HEK293 (cell line): ENCODE measurements around the gene RPL35.
A peak's percentile ranks its signal among the peaks of the same experiment; 100 is the strongest.

Source experiments
- CTCF ChIA-PET: fragments of 350-600 bp; formaldehyde crosslinking; extraction: SDS; loops from one replicate; lab custom pipeline; 2021; ENCODE audit warnings: antibody characterized with exemption; lab: Yijun Ruan, JAX
- POLR2A ChIA-PET: fragments of 300-600 bp; formaldehyde crosslinking; extraction: SDS; loops from one replicate; lab custom pipeline; 2020; ENCODE audit warnings: antibody characterized with exemption, inconsistent platforms; lab: Yijun Ruan, JAX
- H3K27ac ChIP-seq: fragments of 200-500 bp; sonication (Bioruptor generic); 2 replicates; pipeline ENCODE4 v1.5.1; 2014; ENCODE audit warnings: low read depth, low read length, control low read depth, inconsistent platforms; ENCODE audit errors: extremely low read depth
- H3K36me3 ChIP-seq, 2 experiments: fragments of 200-500 bp in 1 of 2; sonication (Bioruptor generic) in 1 of 2; 1 replicate in 1 of 2; 2 replicates in 1 of 2; pipeline ENCODE4 v1.5.1; 2014 to 2017; ENCODE audit warnings: inconsistent platforms in 2 of 2, low read length in 2 of 2; ENCODE audit not compliant: control insufficient read depth in 2 of 2, insufficient read depth in 1 of 2
- H3K4me1 ChIP-seq: fragments of 200-500 bp; sonication (Bioruptor generic); 2 replicates; pipeline ENCODE4 v1.5.1; 2014; ENCODE audit warnings: mild to moderate bottlenecking, low read length, inconsistent platforms; ENCODE audit not compliant: control insufficient read depth, insufficient read depth
- H3K4me3 ChIP-seq: 2 replicates; pipeline ENCODE4 v1.5.1; 2011; ENCODE audit warnings: low read depth, mild to moderate bottlenecking, control low read depth, low read length, moderate library complexity
- H3K9me3 ChIP-seq: fragments of 200-500 bp; sonication (Bioruptor generic); 2 replicates; pipeline ENCODE4 v1.5.1; 2014; ENCODE audit warnings: low read depth, low read length, inconsistent platforms; ENCODE audit not compliant: control insufficient read depth, insufficient read depth
- AEBP2 ChIP-seq: fragments of 450-650 bp; formaldehyde crosslinking; IDR thresholded peaks from 2 replicates; pipeline ENCODE4 v1.5.1; 2016; ENCODE audit warnings: missing biosample characterization, missing genetic modification characterization, borderline replicate concordance
- GLIS1 ChIP-seq: fragments of 450-650 bp; formaldehyde crosslinking; IDR thresholded peaks from 2 replicates; pipeline ENCODE4 v1.5.1; 2016; ENCODE audit warnings: missing biosample characterization, missing genetic modification characterization
- HOXA7 ChIP-seq: sonication (generic); formaldehyde crosslinking; IDR thresholded peaks from 2 replicates; pipeline ENCODE4 v1.8.1; 2022; ENCODE audit warnings: missing genetic modification reagents, borderline replicate concordance
- HOXC10 ChIP-seq: sonication (generic); formaldehyde crosslinking; IDR thresholded peaks from 2 replicates; pipeline ENCODE4 v1.8.1; 2023; ENCODE audit warnings: mild to moderate bottlenecking, missing genetic modification reagents
- YY1 ChIP-seq: fragments of 450-650 bp; formaldehyde crosslinking; IDR thresholded peaks from 2 replicates; pipeline ENCODE4 v1.5.1; 2018; ENCODE audit warnings: missing biosample characterization, missing genetic modification characterization
- ZBTB21 ChIP-seq: fragments of 450-650 bp; formaldehyde crosslinking; IDR thresholded peaks from 2 replicates; pipeline ENCODE4 v1.5.1; 2017; ENCODE audit warnings: missing biosample characterization, missing genetic modification characterization
- ZNF112 ChIP-seq: fragments of 450-650 bp; formaldehyde crosslinking; IDR thresholded peaks from 2 replicates; pipeline ENCODE4 v1.5.0; 2017; ENCODE audit warnings: missing biosample characterization, missing genetic modification characterization
- ZNF114 ChIP-seq: fragments of 450-650 bp; formaldehyde crosslinking; IDR thresholded peaks from 2 replicates; pipeline ENCODE4 v1.5.0; 2017; ENCODE audit warnings: missing biosample characterization, missing genetic modification characterization
- ZNF169 ChIP-seq: fragments of 450-650 bp; formaldehyde crosslinking; IDR thresholded peaks from 2 replicates; pipeline ENCODE4 v1.5.1; 2016; ENCODE audit warnings: missing biosample characterization, missing genetic modification characterization
- ZNF23 ChIP-seq: fragments of 450-650 bp; formaldehyde crosslinking; IDR thresholded peaks from 2 replicates; pipeline ENCODE4 v1.5.1; 2016; ENCODE audit warnings: missing biosample characterization, missing genetic modification characterization, borderline replicate concordance
- ZNF280D ChIP-seq: fragments of 450-650 bp; formaldehyde crosslinking; IDR thresholded peaks from 2 replicates; pipeline ENCODE4 v1.5.1; 2016; ENCODE audit warnings: missing biosample characterization, missing genetic modification characterization
- ZNF292 ChIP-seq: fragments of 450-650 bp; formaldehyde crosslinking; IDR thresholded peaks from 2 replicates; pipeline ENCODE4 v1.5.1; 2016; ENCODE audit warnings: low read depth, missing biosample characterization, missing genetic modification characterization, borderline replicate concordance
- ZNF37A ChIP-seq: fragments of 450-650 bp; IDR thresholded peaks from 2 replicates; pipeline ENCODE4 v1.5.1; 2018; ENCODE audit warnings: missing biosample characterization, missing genetic modification characterization
- ZNF404 ChIP-seq: fragments of 450-650 bp; formaldehyde crosslinking; IDR thresholded peaks from 2 replicates; pipeline ENCODE4 v1.5.1; 2017; ENCODE audit warnings: missing biosample characterization, missing genetic modification characterization
- ZNF529 ChIP-seq: fragments of 450-650 bp; formaldehyde crosslinking; IDR thresholded peaks from 2 replicates; pipeline ENCODE4 v1.5.1; 2017; ENCODE audit warnings: missing genetic modification characterization, missing biosample characterization; ENCODE audit not compliant: insufficient replicate concordance
- ZNF560 ChIP-seq: fragments of 450-650 bp; formaldehyde crosslinking; IDR thresholded peaks from 2 replicates; pipeline ENCODE4 v1.5.1; 2017; ENCODE audit warnings: missing biosample characterization, missing genetic modification characterization, borderline replicate concordance
- ZNF585B ChIP-seq: fragments of 450-650 bp; formaldehyde crosslinking; IDR thresholded peaks from 2 replicates; pipeline ENCODE4 v1.5.1; 2016; ENCODE audit warnings: missing biosample characterization, missing genetic modification characterization
- ZNF600 ChIP-seq: fragments of 450-650 bp; formaldehyde crosslinking; IDR thresholded peaks from 2 replicates; pipeline ENCODE4 v1.5.1; 2016; ENCODE audit warnings: missing biosample characterization, missing genetic modification characterization
- ZNF621 ChIP-seq: fragments of 450-650 bp; formaldehyde crosslinking; IDR thresholded peaks from 2 replicates; pipeline ENCODE4 v1.5.1; 2017; ENCODE audit warnings: missing biosample characterization, missing genetic modification characterization
- ZNF639 ChIP-seq: fragments of 450-650 bp; formaldehyde crosslinking; IDR thresholded peaks from 2 replicates; pipeline ENCODE4 v1.5.1; 2016; ENCODE audit warnings: missing biosample characterization, missing genetic modification characterization
- ZNF654 ChIP-seq: fragments of 450-650 bp; formaldehyde crosslinking; IDR thresholded peaks from 2 replicates; pipeline ENCODE4 v1.5.1; 2016; ENCODE audit warnings: low read depth, missing biosample characterization, missing genetic modification characterization
- ZNF707 ChIP-seq: fragments of 450-650 bp; formaldehyde crosslinking; IDR thresholded peaks from 2 replicates; pipeline ENCODE4 v1.5.1; 2016; ENCODE audit warnings: missing biosample characterization, missing genetic modification characterization
- ZNF837 ChIP-seq: fragments of 450-650 bp; formaldehyde crosslinking; IDR thresholded peaks from 2 replicates; pipeline ENCODE4 v1.5.1; 2016; ENCODE audit warnings: missing biosample characterization, missing genetic modification characterization
- TF ChIP-seq, protein P1 (sequence below): fragments of 450-650 bp; formaldehyde crosslinking; IDR thresholded peaks from 2 replicates; pipeline ENCODE4 v1.5.1; 2016; ENCODE audit warnings: missing biosample characterization, missing genetic modification characterization
- TF ChIP-seq, protein P2 (sequence below): fragments of 450-650 bp; IDR thresholded peaks from 2 replicates; pipeline ENCODE4 v1.5.1; 2018; ENCODE audit warnings: missing biosample characterization, missing genetic modification characterization
- TF ChIP-seq, protein P3 (sequence below): fragments of 450-650 bp; formaldehyde crosslinking; optimal IDR thresholded peaks from 2 replicates; pipeline ENCODE3; 2016; ENCODE audit warnings: missing biosample characterization, mild to moderate bottlenecking, missing genetic modification characterization

RPL35 gene

GRCh38 chr9:124855944-124856765, 5.6 kb downstream of the RPL35 start:
- CTCF ChIA-PET, result interaction anchor here (0.6 to 31.1 kb wide), 21 partner anchors 8 to 518 kb away, joined by 3 to 1257 read pairs (median 5); partner anchors contain the start of genes NR6A1 and OLFML2A
- H3K9me3 ChIP-seq, result no peaks in the 10 kb centered on the region
- no peaks in the 10 kb centered on the region for H3K4me1 ChIP-seq
- peaks cover 4 to 48% of the 10 kb centered on the region in 2 experiments; a peak in 2 of 3 replicates for H3K36me3 ChIP-seq
- POLR2A ChIA-PET, result interaction anchor here (0.6 to 10.0 kb wide), 21 partner anchors 12 to 385 kb away, joined by 3 to 201 read pairs (median 5); partner anchors contain the start of genes HSPA5, NR6A1 and OLFML2A
- H3K4me3 ChIP-seq, result no peak overlapping the region
- no peak overlapping the region for H3K27ac ChIP-seq
- no peak for TF ChIP-seq ZNF585B (tag by site-specific recombination)
- TF ChIP-seq ZNF621 (tag by site-specific recombination), result no peak
- no peak for TF ChIP-seq ZNF280D (tag by site-specific recombination)
- TF ChIP-seq ZNF707 (tag by site-specific recombination), result no peak
- TF ChIP-seq AEBP2, result no peak
- no peak for TF ChIP-seq ZNF37A (tag by site-specific recombination)
- TF ChIP-seq ZNF112 (tag by site-specific recombination), result no peak
- no peak for TF ChIP-seq ZNF404 (tag by site-specific recombination)
- no peak for TF ChIP-seq HOXA7 (CRISPR knock-in tag)
- no peak for TF ChIP-seq ZBTB21 (tag by site-specific recombination)
- TF ChIP-seq ZNF23 (tag by site-specific recombination), result peak; percentile 68; the same call in 1 of the 2 replicates
- TF ChIP-seq HOXC10 (CRISPR knock-in tag), result no peak
- no peak for TF ChIP-seq ZNF114 (tag by site-specific recombination)
- no peak for TF ChIP-seq ZNF639 (tag by site-specific recombination)
- TF ChIP-seq, protein P1, sequence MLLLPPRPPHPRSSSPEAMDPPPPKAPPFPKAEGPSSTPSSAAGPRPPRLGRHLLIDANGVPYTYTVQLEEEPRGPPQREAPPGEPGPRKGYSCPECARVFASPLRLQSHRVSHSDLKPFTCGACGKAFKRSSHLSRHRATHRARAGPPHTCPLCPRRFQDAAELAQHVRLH (tag by site-specific recombination), result no peak
- peak; percentile 76; the same call in 1 of the 2 replicates for TF ChIP-seq ZNF600
- TF ChIP-seq GLIS1 (tag by site-specific recombination), result no peak
- TF ChIP-seq ZNF529, result no peak
- TF ChIP-seq ZNF169 (tag by site-specific recombination), result no peak
- no peak for TF ChIP-seq ZNF560 (tag by site-specific recombination)
- no peak for TF ChIP-seq ZNF292 (tag by site-specific recombination)
- TF ChIP-seq, protein P2, sequence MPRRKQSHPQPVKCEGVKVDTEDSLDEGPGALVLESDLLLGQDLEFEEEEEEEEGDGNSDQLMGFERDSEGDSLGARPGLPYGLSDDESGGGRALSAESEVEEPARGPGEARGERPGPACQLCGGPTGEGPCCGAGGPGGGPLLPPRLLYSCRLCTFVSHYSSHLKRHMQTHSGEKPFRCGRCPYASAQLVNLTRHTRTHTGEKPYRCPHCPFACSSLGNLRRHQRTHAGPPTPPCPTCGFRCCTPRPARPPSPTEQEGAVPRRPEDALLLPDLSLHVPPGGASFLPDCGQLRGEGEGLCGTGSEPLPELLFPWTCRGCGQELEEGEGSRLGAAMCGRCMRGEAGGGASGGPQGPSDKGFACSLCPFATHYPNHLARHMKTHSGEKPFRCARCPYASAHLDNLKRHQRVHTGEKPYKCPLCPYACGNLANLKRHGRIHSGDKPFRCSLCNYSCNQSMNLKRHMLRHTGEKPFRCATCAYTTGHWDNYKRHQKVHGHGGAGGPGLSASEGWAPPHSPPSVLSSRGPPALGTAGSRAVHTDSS, result no peak
- no peak for TF ChIP-seq YY1
- TF ChIP-seq, protein P3, sequence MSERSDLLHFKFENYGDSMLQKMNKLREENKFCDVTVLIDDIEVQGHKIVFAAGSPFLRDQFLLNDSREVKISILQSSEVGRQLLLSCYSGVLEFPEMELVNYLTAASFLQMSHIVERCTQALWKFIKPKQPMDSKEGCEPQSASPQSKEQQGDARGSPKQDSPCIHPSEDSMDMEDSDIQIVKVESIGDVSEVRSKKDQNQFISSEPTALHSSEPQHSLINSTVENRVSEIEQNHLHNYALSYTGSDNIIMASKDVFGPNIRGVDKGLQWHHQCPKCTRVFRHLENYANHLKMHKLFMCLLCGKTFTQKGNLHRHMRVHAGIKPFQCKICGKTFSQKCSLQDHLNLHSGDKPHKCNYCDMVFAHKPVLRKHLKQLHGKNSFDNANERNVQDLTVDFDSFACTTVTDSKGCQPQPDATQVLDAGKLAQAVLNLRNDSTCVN, result no peak
- TF ChIP-seq ZNF654 (tag by site-specific recombination), result 0 out of 2 replicates have a peak, but pooled peaks have one; percentile 20
- no peak for TF ChIP-seq ZNF837 (tag by site-specific recombination)
